AG09309 (cell line): Measurements from ENCODE around the gene CDK6.
"Not testable (repeated sequence)": the region's sequence is repeated elsewhere in the genome, so short reads cannot be mapped to it uniquely, and the experiment has no call there.

Experiments
- DNase-seq: peaks from one replicate; pipeline ENCODE4 v3.0.0-alpha.2; 2010; ENCODE audit warnings: low read depth
- H3K4me3 ChIP-seq: 2 replicates; pipeline ENCODE4 v1.5.1; 2011; ENCODE audit warnings: mild to moderate bottlenecking, low read depth, low read length, moderate library complexity; ENCODE audit not compliant: control insufficient read depth
- TF ChIP-seq, protein P1 (sequence below): IDR thresholded peaks from 2 replicates; pipeline ENCODE4 v1.5.1; 2011; ENCODE audit warnings: mild to moderate bottlenecking, low read depth, low read length, inconsistent platforms; ENCODE audit not compliant: insufficient read depth, control insufficient read depth; ENCODE audit errors: missing control alignments

CDK6 gene

DNA sequence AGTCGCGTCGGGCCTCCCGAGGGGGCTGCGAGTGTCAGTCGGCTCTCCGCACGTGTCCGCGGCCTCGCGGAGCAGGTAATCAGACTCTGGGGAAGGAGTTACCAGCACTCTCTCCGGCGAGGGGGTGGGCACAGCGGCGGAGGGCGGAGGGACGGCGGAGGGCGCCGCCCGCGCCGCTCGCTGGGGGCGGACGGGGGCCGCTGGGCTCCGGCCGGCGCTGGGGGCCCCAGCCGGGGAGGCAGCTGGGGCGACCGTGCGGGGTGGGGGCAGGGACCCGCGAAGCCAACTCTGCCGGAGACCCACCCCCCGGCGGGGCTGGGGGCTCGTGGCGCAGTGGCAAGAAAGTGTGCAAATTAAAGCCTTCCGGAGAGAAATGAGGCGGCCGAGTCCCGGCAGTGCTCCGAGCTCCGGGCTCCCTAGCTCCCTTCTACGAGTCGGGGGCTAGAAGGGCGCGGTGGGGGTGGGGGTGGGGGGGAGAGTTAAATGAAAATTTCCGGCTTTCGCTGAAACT, at the start of gene CDK6:
Gene CDK6, minus strand, starts transcription at position 85 of the 511 bp plus-strand sequence. CDS start 3,250 bp downstream, outside the sequence.
- no peak for DNase-seq
- TF ChIP-seq, protein P1, sequence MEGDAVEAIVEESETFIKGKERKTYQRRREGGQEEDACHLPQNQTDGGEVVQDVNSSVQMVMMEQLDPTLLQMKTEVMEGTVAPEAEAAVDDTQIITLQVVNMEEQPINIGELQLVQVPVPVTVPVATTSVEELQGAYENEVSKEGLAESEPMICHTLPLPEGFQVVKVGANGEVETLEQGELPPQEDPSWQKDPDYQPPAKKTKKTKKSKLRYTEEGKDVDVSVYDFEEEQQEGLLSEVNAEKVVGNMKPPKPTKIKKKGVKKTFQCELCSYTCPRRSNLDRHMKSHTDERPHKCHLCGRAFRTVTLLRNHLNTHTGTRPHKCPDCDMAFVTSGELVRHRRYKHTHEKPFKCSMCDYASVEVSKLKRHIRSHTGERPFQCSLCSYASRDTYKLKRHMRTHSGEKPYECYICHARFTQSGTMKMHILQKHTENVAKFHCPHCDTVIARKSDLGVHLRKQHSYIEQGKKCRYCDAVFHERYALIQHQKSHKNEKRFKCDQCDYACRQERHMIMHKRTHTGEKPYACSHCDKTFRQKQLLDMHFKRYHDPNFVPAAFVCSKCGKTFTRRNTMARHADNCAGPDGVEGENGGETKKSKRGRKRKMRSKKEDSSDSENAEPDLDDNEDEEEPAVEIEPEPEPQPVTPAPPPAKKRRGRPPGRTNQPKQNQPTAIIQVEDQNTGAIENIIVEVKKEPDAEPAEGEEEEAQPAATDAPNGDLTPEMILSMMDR = no peak
- peak within 1 kb of the TSS; percentile 84 for H3K4me3 ChIP-seq

DNA sequence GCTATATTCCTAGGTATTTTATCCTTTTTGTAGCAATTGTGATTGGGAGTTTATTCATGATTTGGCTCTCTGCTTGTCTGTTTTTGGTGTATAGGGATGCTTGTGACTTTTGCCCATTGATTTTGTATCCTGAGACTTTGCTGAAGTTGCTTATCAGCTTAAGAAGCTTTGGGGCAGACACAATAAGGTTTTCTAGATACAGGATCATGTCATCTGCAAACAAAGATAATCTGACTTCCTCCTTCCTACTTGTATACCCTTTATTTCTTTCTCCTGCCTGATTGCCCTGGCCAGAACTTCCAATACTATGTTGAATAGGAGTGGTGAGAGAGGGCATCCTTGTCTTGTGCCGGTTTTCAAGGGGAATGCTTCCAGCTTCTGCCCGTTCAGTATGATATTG, 49.7 kb upstream of the CDK6 start:
- H3K4me3 ChIP-seq, DNase-seq: not testable (repeated sequence)

DNA sequence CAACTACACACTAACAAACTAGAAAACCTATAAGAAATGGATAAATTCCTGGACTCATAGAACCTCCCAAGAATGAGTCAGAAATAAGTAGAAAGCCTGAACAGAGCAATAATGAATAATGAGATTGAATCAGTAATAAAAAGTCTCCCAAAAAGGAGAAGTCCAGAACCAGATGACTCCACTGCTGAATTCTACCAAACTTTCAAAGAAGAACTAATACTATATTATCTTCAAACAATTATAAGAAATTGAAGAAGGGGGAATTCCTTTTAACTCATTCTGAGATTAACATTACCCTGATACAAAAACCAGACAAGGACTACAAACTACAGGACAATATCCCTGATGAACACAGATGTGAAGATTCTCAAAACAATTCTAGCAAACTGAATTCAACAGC, 47.8 kb upstream of the CDK6 start:
- no peak overlapping the region for H3K4me3 ChIP-seq
- DNase-seq = no peak
- TF ChIP-seq, protein P1 = no peak

DNA sequence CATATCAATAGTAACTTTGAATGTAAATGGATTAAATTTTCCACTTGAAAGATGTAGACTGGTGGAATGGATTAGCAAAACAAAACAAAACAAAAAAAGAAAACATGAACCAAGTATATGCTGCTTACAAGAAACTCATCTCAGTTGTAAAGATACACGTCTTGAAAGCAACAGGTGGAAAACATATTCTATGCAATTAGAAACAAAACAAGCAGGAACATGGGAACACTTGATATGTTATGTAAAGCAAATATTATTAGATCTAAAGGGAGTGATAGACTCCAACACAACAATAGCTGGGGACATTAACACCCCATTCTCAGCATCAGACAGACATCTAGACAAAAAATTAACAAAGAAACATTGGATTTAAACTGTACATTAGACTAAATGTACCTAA, 46.4 kb upstream of the CDK6 start:
- TF ChIP-seq, protein P1 = no peak
- no peak overlapping the region for H3K4me3 ChIP-seq
- no peak for DNase-seq

DNA sequence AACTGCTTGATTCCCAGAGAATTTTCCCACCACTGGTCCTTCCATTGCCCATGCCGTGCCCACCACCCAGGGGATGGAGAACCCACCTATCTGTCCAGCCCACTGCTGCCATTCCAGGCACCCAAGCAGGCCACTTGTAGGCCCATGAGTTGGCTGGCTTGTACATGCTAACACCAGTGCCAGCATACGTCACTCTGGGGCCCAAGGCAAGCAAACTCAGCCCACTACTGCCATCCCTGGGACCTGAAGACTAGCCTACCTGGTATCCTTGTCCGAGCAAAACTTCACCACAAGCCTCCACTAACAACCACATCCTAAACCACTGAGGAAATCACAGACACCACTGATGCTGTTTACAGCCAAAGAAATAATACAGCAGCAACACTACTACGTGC, 44.7 kb upstream of the CDK6 start:
- TF ChIP-seq, protein P1 = no peak
- DNase-seq = no peak
- H3K4me3 ChIP-seq = no peak overlapping the region

DNA sequence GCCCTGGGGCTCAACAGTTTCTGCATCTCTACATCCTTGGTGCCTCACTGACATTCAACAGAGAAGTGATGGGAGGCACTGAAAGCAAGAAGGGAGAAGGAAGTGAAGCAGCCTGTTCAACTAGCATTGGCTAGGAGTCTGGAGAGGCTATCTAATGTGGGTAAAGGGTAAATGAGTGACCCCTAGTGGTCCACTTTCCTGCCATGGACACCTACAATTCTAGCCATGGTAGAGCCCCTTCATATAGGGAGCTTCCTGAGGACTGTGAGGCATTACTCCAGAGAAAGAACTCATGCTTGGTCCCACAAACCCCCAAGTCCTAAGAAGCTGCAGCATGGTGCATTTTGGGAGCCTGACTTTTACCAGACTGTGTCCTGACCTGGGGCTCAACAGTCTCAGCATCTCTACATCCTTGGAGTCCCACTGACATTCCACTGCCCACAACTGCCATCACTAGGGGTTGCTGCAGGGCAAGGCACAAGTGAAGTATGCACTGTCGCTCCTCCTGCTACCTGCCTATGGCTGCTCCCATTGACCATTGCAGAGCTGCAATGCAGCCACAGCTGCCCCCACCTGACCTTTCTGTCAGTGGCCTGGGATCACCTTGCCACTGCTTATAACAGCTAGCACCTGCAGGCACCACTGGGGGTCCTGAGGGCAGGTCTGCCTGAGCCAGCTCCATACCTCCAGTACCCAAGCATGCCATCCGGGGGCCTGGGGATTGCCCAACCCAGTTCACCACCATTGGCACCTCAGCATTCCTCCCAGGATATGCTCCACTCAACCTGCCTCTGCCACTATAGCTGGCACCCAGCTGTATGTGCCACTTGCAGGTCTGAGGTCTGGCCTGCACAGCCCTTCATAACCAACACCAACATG, 44.1 kb upstream of the CDK6 start:
- TF ChIP-seq, protein P1 = no peak
- no peak for DNase-seq
- H3K4me3 ChIP-seq = no peak overlapping the region

DNA sequence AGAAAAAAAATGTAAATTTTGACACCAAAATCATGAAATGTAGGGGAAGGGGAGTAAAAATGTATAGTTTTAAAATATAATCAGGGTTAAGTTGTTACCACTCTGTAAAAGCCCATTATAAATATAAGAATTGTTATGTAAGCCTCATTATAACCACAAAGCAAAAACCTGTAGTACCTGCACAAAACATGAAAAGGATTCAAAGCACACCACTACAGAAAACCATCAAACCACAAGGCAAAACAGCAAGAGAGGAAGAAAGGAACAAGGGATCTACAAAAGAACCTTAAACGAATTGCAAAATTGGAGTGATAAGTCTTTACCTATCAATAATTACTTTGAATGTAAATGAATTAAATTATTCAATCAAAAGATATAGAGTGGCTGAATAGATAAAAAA, 41.0 kb upstream of the CDK6 start:
- TF ChIP-seq, protein P1 = no peak

More for the DNA sequence above, 41.0 kb upstream of the CDK6 start:
- no peak for DNase-seq
- H3K4me3 ChIP-seq = no peak overlapping the region
